ENCODE measurements around the gene PKIG.

- no peak for TF ChIP-seq CTCF (IDR thresholded peaks at IDR 0.05)
- no peak for TF ChIP-seq EZH2phosphoT487 (IDR thresholded peaks at IDR 0.05)
- TF ChIP-seq EZH2 (IDR thresholded peaks at IDR 0.05) = no peak
Measured at GRCh38 chr20:44559302-44559701, 23.1 kb upstream of the PKIG start.
